ENCODE data around the gene NDUFA7. TPM values are rescaled to one million over a fixed set of nuclear protein-coding genes. Genes with fewer than 3 reads are reported as not detected.

The NDUFA7 gene
- total RNA-seq, 1 experiment from 2014 or later, result 73.0 TPM

DNA sequence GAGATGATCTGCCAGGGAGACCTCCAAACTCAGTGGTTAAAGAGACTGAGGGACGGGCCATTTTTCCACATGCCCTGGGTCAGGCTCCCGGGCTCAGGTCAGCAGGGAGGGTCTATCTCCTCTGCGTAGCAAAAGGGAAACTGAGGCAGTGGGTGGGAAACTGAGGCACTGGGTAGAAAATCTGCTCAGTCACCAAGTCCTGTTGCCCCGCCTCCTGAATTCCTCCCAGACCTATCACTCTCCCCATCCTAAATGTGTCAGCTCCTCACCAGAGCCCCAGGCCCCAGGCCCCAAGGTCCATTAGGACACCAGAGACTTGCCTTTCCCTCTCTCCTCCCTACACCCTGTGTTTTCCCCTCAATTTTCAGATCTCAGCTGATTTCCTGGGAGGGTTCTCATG is 15.4 kb downstream of the NDUFA7 start:
- H3K27ac Mint-ChIP-seq, result no peak overlapping the region
- Histone ChIP-seq H4K20me1 (ENCODE audit: control insufficient read depth, insufficient read depth, insufficient read length) (no peaks in the 10 kb centered on the region), H2BK120ac (ENCODE audit: low read depth, low read length, poor library complexity, severe bottlenecking) (no peak overlapping the region), H3K4ac (ENCODE audit: low read depth, low read length) (no peak overlapping the region), H3K27ac (ENCODE audit: insufficient read length, low read depth, low read length) (no peak overlapping the region), H2BK15ac (ENCODE audit: low read depth, low read length) (no peak overlapping the region), H3K79me1 (ENCODE audit: insufficient read depth, low read depth, low read length, poor library complexity, severe bottlenecking) (no peaks in the 10 kb centered on the region), H2AK5ac (ENCODE audit: insufficient read length, low read length) (no peak overlapping the region), H4K91ac (ENCODE audit: insufficient read length, low read depth, low read length) (no peak overlapping the region), H2BK12ac (ENCODE audit: insufficient read length, low read depth, low read length) (no peak overlapping the region), H3K14ac (ENCODE audit: insufficient read depth, low read length) (no peak overlapping the region), H3K9me3 (ENCODE audit: control insufficient read depth, low read depth, low read length) (no peaks in the 10 kb centered on the region), H3K27me3 (ENCODE audit: insufficient read depth, low read length) (no peaks in the 10 kb centered on the region), H3K4me1 (ENCODE audit: insufficient read depth, low read length) (no peaks in the 10 kb centered on the region), H3K23ac (ENCODE audit: insufficient read length, low read depth, low read length) (no peak overlapping the region), H3K56ac (ENCODE audit: insufficient read length, low read depth, low read length) (no peak overlapping the region), H3K79me2 (ENCODE audit: insufficient read depth, low read length) (no peaks in the 10 kb centered on the region; the same call in 1 of the 2 replicates), H2BK20ac (ENCODE audit: low read depth, low read length, poor library complexity, severe bottlenecking) (no peak overlapping the region), H4K8ac (replicated peaks; ENCODE audit: insufficient read length, low read depth, low read length) (no peak overlapping the region), H4K5ac (ENCODE audit: insufficient read length, low read depth, low read length) (no peak overlapping the region), H3T11ph (ENCODE audit: low read length) (no peak overlapping the region), H3K9ac (ENCODE audit: extremely low read depth, insufficient read length, low read length) (no peak overlapping the region), H3K4me2 (ENCODE audit: insufficient read depth, insufficient read length, low read length) (no peak overlapping the region), H3K18ac (ENCODE audit: insufficient read length, low read depth, low read length) (no peak overlapping the region), H3K23me2 (ENCODE audit: insufficient read length, low read depth, low read length, poor library complexity, severe bottlenecking) (peaks cover 11% of the 10 kb centered on the region), H2AFZ (ENCODE audit: low read length) (no peak overlapping the region), H2BK5ac (ENCODE audit: insufficient read length, low read length) (no peak overlapping the region)
- H3K9me3 Mint-ChIP-seq, result no peaks in the 10 kb centered on the region
- no peaks in the 10 kb centered on the region for H3K27me3 Mint-ChIP-seq (ENCODE audit: low read depth)
- no CpG with 5 or more reads among the region's 4 CpGs for WGBS (ENCODE audit: extremely low coverage, insufficient read length, low lambda C conversion rate)
- DNase-seq, result no peak
- H3K4me1 Mint-ChIP-seq, result peaks cover 22 to 30% of the 10 kb centered on the region in 2 experiments
- H3K4me3 Mint-ChIP-seq, result no peak overlapping the region
- TF ChIP-seq, protein P1, sequence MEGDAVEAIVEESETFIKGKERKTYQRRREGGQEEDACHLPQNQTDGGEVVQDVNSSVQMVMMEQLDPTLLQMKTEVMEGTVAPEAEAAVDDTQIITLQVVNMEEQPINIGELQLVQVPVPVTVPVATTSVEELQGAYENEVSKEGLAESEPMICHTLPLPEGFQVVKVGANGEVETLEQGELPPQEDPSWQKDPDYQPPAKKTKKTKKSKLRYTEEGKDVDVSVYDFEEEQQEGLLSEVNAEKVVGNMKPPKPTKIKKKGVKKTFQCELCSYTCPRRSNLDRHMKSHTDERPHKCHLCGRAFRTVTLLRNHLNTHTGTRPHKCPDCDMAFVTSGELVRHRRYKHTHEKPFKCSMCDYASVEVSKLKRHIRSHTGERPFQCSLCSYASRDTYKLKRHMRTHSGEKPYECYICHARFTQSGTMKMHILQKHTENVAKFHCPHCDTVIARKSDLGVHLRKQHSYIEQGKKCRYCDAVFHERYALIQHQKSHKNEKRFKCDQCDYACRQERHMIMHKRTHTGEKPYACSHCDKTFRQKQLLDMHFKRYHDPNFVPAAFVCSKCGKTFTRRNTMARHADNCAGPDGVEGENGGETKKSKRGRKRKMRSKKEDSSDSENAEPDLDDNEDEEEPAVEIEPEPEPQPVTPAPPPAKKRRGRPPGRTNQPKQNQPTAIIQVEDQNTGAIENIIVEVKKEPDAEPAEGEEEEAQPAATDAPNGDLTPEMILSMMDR (conservative IDR thresholded peaks at IDR 0.05), result no peak
- peaks cover 23 to 35% (median 23%) of the 10 kb centered on the region in 3 experiments for H3K36me3 Mint-ChIP-seq (ENCODE audit: insufficient read depth in 1 of 3, low read depth in 3 of 3)
